Transverse colon (tissue), 4 donors: Measurements from ENCODE around the gene ATP6V1G1.

Source experiments
- CTCF ChIP-seq, 5 experiments: fragments of 200-600 bp in 3 of 5; fragments of 450-650 bp in 2 of 5; sonication (generic) in 3 of 5; IDR thresholded peaks; 1 replicate in 2 of 5; 2 replicates in 3 of 5; pipeline ENCODE4 v1.5.1; 2016 to 2017; ENCODE audit warnings: antibody characterized with exemption in 5 of 5, inconsistent platforms in 3 of 5, mild to moderate bottlenecking in 2 of 5, moderate library complexity in 1 of 5
- EP300 ChIP-seq: sonication (generic); formaldehyde crosslinking; IDR thresholded peaks from one replicate; pipeline ENCODE4 v1.6.1; 2017; ENCODE audit warnings: antibody characterized with exemption, low read depth
- POLR2A ChIP-seq: fragments of 450-650 bp; IDR thresholded peaks from one replicate; pipeline ENCODE4 v1.6.1; 2016; ENCODE audit warnings: antibody characterized with exemption, mild to moderate bottlenecking, moderate library complexity
- POLR2AphosphoS5 ChIP-seq, 3 donors: sonication (generic); formaldehyde crosslinking; IDR thresholded peaks; one replicate each; pipeline ENCODE4 v1.6.1; 2016; ENCODE audit warnings: antibody characterized with exemption in 3 of 3

- TF ChIP-seq CTCF (IDR thresholded peaks at IDR 0.05): no peak
- TF ChIP-seq POLR2AphosphoS5 (IDR thresholded peaks at IDR 0.05): no peak
- TF ChIP-seq POLR2A: no peak
- TF ChIP-seq EP300: no peak
Measured at GRCh38 chr9:114608525-114608796, 20.9 kb downstream of the ATP6V1G1 start.
